Panc1 (cell line): Measurements from ENCODE around the gene ENHO. TPM values are rescaled to one million over a fixed set of nuclear protein-coding genes. Genes with fewer than 3 reads are reported as not detected.

Experiments used
- ATAC-seq: fragments of 200-7000 bp; cut with Tn5 transposase; 2 replicates; pipeline ENCODE4 v1.9.1; 2020; ENCODE audit warnings: mild to moderate bottlenecking, moderate library complexity
- BruUV-seq: library from RNA; stranded (reverse); fragments of 400-500 nt; replicated peaks from 2 replicates; lab custom pipeline; 2021; lab: Mats Ljungman, UMichigan
- CTCF ChIA-PET: fragments of 300-600 bp; sonication (Branson Sonifier 250); formaldehyde crosslinking; loops from one replicate; lab custom pipeline; 2022; ENCODE audit warnings: antibody characterized with exemption; lab: Charles Lee
- POLR2A ChIA-PET: fragments of 300-600 bp; sonication (Branson Sonifier 250); formaldehyde crosslinking; loops from one replicate; lab custom pipeline; 2022; ENCODE audit warnings: antibody characterized with exemption; lab: Charles Lee
- DNase-seq: peaks from one replicate; pipeline ENCODE4 v3.0.0-alpha.2; 2010; ENCODE audit warnings: low read depth, low spot score
- H3K27ac ChIP-seq: 2 replicates; pipeline ENCODE4 v1.5.1; 2011; ENCODE audit warnings: mild to moderate bottlenecking, low read length, inconsistent platforms
- H3K27me3 ChIP-seq: fragments of 200-500 bp; sonication (Bioruptor generic); 2 replicates; pipeline ENCODE4 v1.6.0; 2014; ENCODE audit warnings: low read length, inconsistent platforms; ENCODE audit not compliant: control insufficient read depth, insufficient read depth
- H3K36me3 ChIP-seq: fragments of 200-500 bp; sonication (Bioruptor generic); 2 replicates; pipeline ENCODE4 v1.5.1; 2014; ENCODE audit warnings: inconsistent platforms, mild to moderate bottlenecking, low read length, moderate library complexity; ENCODE audit not compliant: control insufficient read depth, insufficient read depth
- H3K4me1 ChIP-seq: 2 replicates; pipeline ENCODE4 v1.5.1; 2011; ENCODE audit warnings: inconsistent platforms, mild to moderate bottlenecking, low read length, moderate library complexity; ENCODE audit not compliant: control insufficient read depth, insufficient read depth
- H3K4me3 ChIP-seq, 2 experiments: 2 replicates each; pipeline ENCODE4 v1.5.1; 2011 to 2012; ENCODE audit warnings: low read depth in 2 of 2, low read length in 2 of 2, mild to moderate bottlenecking in 2 of 2, inconsistent platforms in 1 of 2, moderate library complexity in 1 of 2
- H3K9me3 ChIP-seq: fragments of 200-500 bp; sonication (Bioruptor generic); 2 replicates; pipeline ENCODE4 v1.5.1; 2014; ENCODE audit warnings: low read depth, mild to moderate bottlenecking, inconsistent platforms, low read length, moderate library complexity; ENCODE audit not compliant: control insufficient read depth, insufficient read depth
- CTCF ChIP-seq: fragments of 450-650 bp; IDR thresholded peaks from 2 replicates; pipeline ENCODE4 v1.5.1; 2017; ENCODE audit warnings: mild to moderate bottlenecking
- POLR2AphosphoS5 ChIP-seq: IDR thresholded peaks from 2 replicates; pipeline ENCODE4 v1.6.1; 2012; ENCODE audit warnings: mild to moderate bottlenecking, low read depth, low read length, moderate library complexity
- REST ChIP-seq, 2 experiments: IDR thresholded peaks; 2 replicates each; pipeline ENCODE4 v1.6.1; 2011 to 2012; ENCODE audit warnings: low read depth in 2 of 2, control low read depth in 1 of 2, low read length in 1 of 2, mild to moderate bottlenecking in 1 of 2, moderate library complexity in 1 of 2; ENCODE audit not compliant: insufficient read depth in 1 of 2
- SIN3A ChIP-seq: IDR thresholded peaks from 2 replicates; pipeline ENCODE4 v1.6.1; 2012; ENCODE audit warnings: low read depth, mild to moderate bottlenecking, low read length, moderate library complexity, borderline replicate concordance; ENCODE audit not compliant: insufficient read depth
- TCF7L2 ChIP-seq: IDR thresholded peaks from 2 replicates; pipeline ENCODE4 v1.6.1; 2011; ENCODE audit warnings: mild to moderate bottlenecking, low read depth, low read length, inconsistent platforms
- in situ Hi-C: cut with HindIII; loops from 2 replicates; pipeline ENCODE4 v1.10.0; 2016; ENCODE audit warnings: low sequenced_read_pairs, low pct_unique_long_range_greater_than_20kb
- intact Hi-C: fragments of 100-400 bp; cut with micrococcal nuclease; formaldehyde crosslinking; loops from one replicate; pipeline ENCODE4 v1.10.0; 2022; ENCODE audit not compliant: unreplicated experiment
- total RNA-seq: library from RNA; stranded (reverse); gene quantifications from one replicate; pipeline ENCODE4 v1.2.1, GENCODE V29; 2021; ENCODE audit not compliant: unreplicated experiment

Gene ENHO
- total RNA-seq, 1 experiment from 2014 or later: 7.2 TPM

GRCh38 chr9:34518110-34518616 is 4.6 kb downstream of the ENHO start:
- in situ Hi-C loops: no loop called here
- ChIA-PET POLR2A (interaction anchor here (0.6 kb wide), 1 partner anchor 26 kb away, joined by 8 read pairs; no protein-coding TSS in a partner anchor), CTCF (interaction anchor here (0.5 to 1.4 kb wide), 2 partner anchors 74 to 166 kb away, joined by 4 to 6 read pairs; no protein-coding TSS in a partner anchor)

GRCh38 chr9:34517185-34517584 is 5.6 kb downstream of the ENHO start:
- TF ChIP-seq REST (IDR thresholded peaks at IDR 0.05; ENCODE audit: insufficient read depth in 1 of 2, low read depth in 2 of 2, low read length in 1 of 2) (no peak), CTCF (no peak), TCF7L2 (no peak), SIN3A (no peak), POLR2AphosphoS5 (no peak)
- Histone ChIP-seq H3K4me3 (no peak overlapping the region), H3K9me3 (no peaks in the 10 kb centered on the region), H3K27me3 (no peaks in the 10 kb centered on the region), H3K27ac (no peak overlapping the region), H3K36me3 (no peaks in the 10 kb centered on the region), H3K4me1 (no peaks in the 10 kb centered on the region)
- no TSS peak for BruUV-seq
- intact Hi-C loops (no loop called here), in situ Hi-C loops (no loop called here)
- no peak for DNase-seq
- ChIA-PET POLR2A (no interaction called here), CTCF (no interaction called here)
- no peak for ATAC-seq

More at GRCh38 chr9:34518110-34518616, 4.6 kb downstream of the ENHO start:
- TF ChIP-seq REST (IDR thresholded peaks at IDR 0.05; ENCODE audit: insufficient read depth in 1 of 2, low read depth in 2 of 2, low read length in 1 of 2) (no peak), CTCF (no peak), POLR2AphosphoS5 (no peak), TCF7L2 (no peak), SIN3A (no peak)
- H3K9me3 ChIP-seq: no peaks in the 10 kb centered on the region
- no peak for DNase-seq
- no peak for ATAC-seq
- no peaks in the 10 kb centered on the region for H3K4me1 ChIP-seq
- intact Hi-C loops: no loop called here
- no peaks in the 10 kb centered on the region for H3K27me3 ChIP-seq
- no peak overlapping the region for H3K4me3 ChIP-seq
- no peak overlapping the region for H3K27ac ChIP-seq
- BruUV-seq: no TSS peak
- no peaks in the 10 kb centered on the region for H3K36me3 ChIP-seq
